Measurements from ENCODE around the gene RAP1GAP.

Gene RAP1GAP

GRCh38 chr1:21573475-21573874 is 95.7 kb downstream of the RAP1GAP start:
- H3K4me3 ChIP-seq (ENCODE audit: control insufficient read depth, low read depth, low read length): no peak overlapping the region
- no peak for DNase-seq (ENCODE audit: low read depth)
- TF ChIP-seq CTCF (conservative IDR thresholded peaks at IDR 0.05; ENCODE audit: control insufficient read depth, insufficient read depth, low read depth, low read length): no peak

GRCh38 chr1:21572735-21573277 is 96.4 kb downstream of the RAP1GAP start:
- H3K4me3 ChIP-seq (ENCODE audit: control insufficient read depth, low read depth, low read length): no peak overlapping the region
- no peak for TF ChIP-seq CTCF (conservative IDR thresholded peaks at IDR 0.05; ENCODE audit: control insufficient read depth, insufficient read depth, low read depth, low read length)
- no peak for DNase-seq (ENCODE audit: low read depth)

GRCh38 chr1:21572221-21572620 is 96.9 kb downstream of the RAP1GAP start:
- TF ChIP-seq CTCF (conservative IDR thresholded peaks at IDR 0.05; ENCODE audit: control insufficient read depth, insufficient read depth, low read depth, low read length): no peak
- DNase-seq (ENCODE audit: low read depth): no peak
- H3K4me3 ChIP-seq (ENCODE audit: control insufficient read depth, low read depth, low read length): no peak overlapping the region

GRCh38 chr1:21570885-21571284 is 98.3 kb downstream of the RAP1GAP start:
- no peak for TF ChIP-seq CTCF (conservative IDR thresholded peaks at IDR 0.05; ENCODE audit: control insufficient read depth, insufficient read depth, low read depth, low read length)
- DNase-seq (ENCODE audit: low read depth): no peak
- H3K4me3 ChIP-seq (ENCODE audit: control insufficient read depth, low read depth, low read length): no peak overlapping the region

GRCh38 chr1:21570528-21570875 is 98.7 kb downstream of the RAP1GAP start:
- no peak for TF ChIP-seq CTCF (conservative IDR thresholded peaks at IDR 0.05; ENCODE audit: control insufficient read depth, insufficient read depth, low read depth, low read length)
- no peak for DNase-seq (ENCODE audit: low read depth)
- no peak overlapping the region for H3K4me3 ChIP-seq (ENCODE audit: control insufficient read depth, low read depth, low read length)

GRCh38 chr1:21569820-21570527 is 99.2 kb downstream of the RAP1GAP start:
- no peak for DNase-seq (ENCODE audit: low read depth)
- no peak for TF ChIP-seq CTCF (conservative IDR thresholded peaks at IDR 0.05; ENCODE audit: control insufficient read depth, insufficient read depth, low read depth, low read length)
- H3K4me3 ChIP-seq (ENCODE audit: control insufficient read depth, low read depth, low read length): no peak overlapping the region
